IMR-90 (cell line): ENCODE results near the gene SEL1L3. TPM values are rescaled to one million over a fixed set of nuclear protein-coding genes. Genes with fewer than 3 reads are reported as not detected.
A peak's percentile ranks its signal among the peaks of the same experiment; 100 is the strongest.

Experiments used
- ATAC-seq: fragments of 200-7000 bp; cut with Tn5 transposase; 2 replicates; pipeline ENCODE4 v1.9.1; 2020; ENCODE audit warnings: low read depth, mild to moderate bottlenecking, moderate library complexity
- BruUV-seq: library from RNA; stranded (reverse); fragments of 400-500 nt; replicated peaks from 2 replicates; lab custom pipeline; 2021; lab: Mats Ljungman, UMichigan
- CTCF ChIA-PET: fragments of 300-600 bp; formaldehyde crosslinking; extraction: SDS; loops from one replicate; lab custom pipeline; 2021; ENCODE audit warnings: antibody characterized with exemption; lab: Yijun Ruan, JAX
- POLR2A ChIA-PET: fragments of 300-600 bp; sonication (Branson Sonifier 250); formaldehyde crosslinking; loops from one replicate; lab custom pipeline; 2022; ENCODE audit warnings: antibody characterized with exemption; ENCODE audit not compliant: unreplicated experiment; lab: Charles Lee
- DNase-seq: peaks from one replicate; pipeline ENCODE4 v3.0.0; 2013
- H2AFZ ChIP-seq: replicated peaks from 2 replicates; pipeline ENCODE3; 2013; ENCODE audit warnings: low read length, mild to moderate bottlenecking; ENCODE audit not compliant: poor library complexity
- H2AK5ac ChIP-seq: 2 replicates; pipeline ENCODE4 v1.6.1; 2013; ENCODE audit warnings: low read depth, low read length, inconsistent platforms
- H2AK9ac ChIP-seq: replicated peaks from 2 replicates; pipeline ENCODE3; 2013; ENCODE audit warnings: mild to moderate bottlenecking, low read depth, low read length, moderate library complexity; ENCODE audit not compliant: poor library complexity
- H2BK120ac ChIP-seq: 2 replicates; pipeline ENCODE4 v1.6.1; 2013; ENCODE audit warnings: low read depth, low read length, inconsistent platforms
- H2BK15ac ChIP-seq: 3 replicates; pipeline ENCODE4 v1.6.1; 2013; ENCODE audit warnings: low read depth, low read length, inconsistent platforms
- H2BK20ac ChIP-seq: 2 replicates; pipeline ENCODE4 v1.6.1; 2013; ENCODE audit warnings: low read depth, mild to moderate bottlenecking, inconsistent platforms, low read length, moderate library complexity
- H2BK5ac ChIP-seq: 2 replicates; pipeline ENCODE4 v1.6.1; 2013; ENCODE audit warnings: mild to moderate bottlenecking, low read depth, low read length, inconsistent platforms; ENCODE audit not compliant: poor library complexity, severe bottlenecking
- H3K14ac ChIP-seq: replicated peaks from 2 replicates; pipeline ENCODE4 v1.6.1; 2013; ENCODE audit warnings: low read depth, low read length, inconsistent platforms
- H3K18ac ChIP-seq: 2 replicates; pipeline ENCODE4 v1.6.1; 2013; ENCODE audit warnings: low read depth, low read length, control low read depth
- H3K23ac ChIP-seq: 2 replicates; pipeline ENCODE4 v1.6.1; 2013; ENCODE audit warnings: low read depth, low read length, inconsistent platforms
- H3K27ac ChIP-seq: 2 replicates; pipeline ENCODE4 v1.5.1; 2013; ENCODE audit warnings: mild to moderate bottlenecking, control low read depth, low read length; ENCODE audit not compliant: insufficient read depth
- H3K27me3 ChIP-seq: 2 replicates; pipeline ENCODE4 v1.6.1; 2013; ENCODE audit warnings: low read length; ENCODE audit not compliant: control insufficient read depth, insufficient read depth
- H3K36me3 ChIP-seq: 2 replicates; pipeline ENCODE4 v1.6.1; 2013; ENCODE audit warnings: low read length, mixed read lengths; ENCODE audit not compliant: control insufficient read depth, insufficient read depth
- H3K4ac ChIP-seq: 2 replicates; pipeline ENCODE4 v1.6.1; 2013; ENCODE audit warnings: low read depth, low read length, inconsistent platforms
- H3K4me1 ChIP-seq: 2 replicates; pipeline ENCODE4 v1.6.1; 2013; ENCODE audit warnings: low read length, mixed read lengths; ENCODE audit not compliant: control insufficient read depth, insufficient read depth
- H3K4me2 ChIP-seq: 2 replicates; pipeline ENCODE4 v1.6.1; 2013; ENCODE audit warnings: low read depth, mild to moderate bottlenecking, control low read depth, low read length, moderate library complexity
- H3K4me3 ChIP-seq: 2 replicates; pipeline ENCODE4 v1.5.1; 2013; ENCODE audit warnings: low read depth, mild to moderate bottlenecking, control low read depth, low read length, moderate library complexity; ENCODE audit not compliant: insufficient read depth
- H3K56ac ChIP-seq: 2 replicates; pipeline ENCODE4 v1.6.1; 2013; ENCODE audit warnings: low read length, inconsistent platforms; ENCODE audit not compliant: insufficient read depth; ENCODE audit errors: extremely low read depth
- H3K79me1 ChIP-seq, 2 experiments: 2 replicates each; pipeline ENCODE4 v1.6.1; 2013; ENCODE audit warnings: low read length in 2 of 2, inconsistent platforms in 1 of 2, low read depth in 1 of 2
- H3K9ac ChIP-seq: 2 replicates; pipeline ENCODE4 v1.6.1; 2013; ENCODE audit warnings: low read depth, low read length, control low read depth
- H3K9me1 ChIP-seq: 2 replicates; pipeline ENCODE4 v1.6.1; 2013; ENCODE audit warnings: low read length, inconsistent platforms; ENCODE audit not compliant: insufficient read depth
- H3K9me3 ChIP-seq: 2 replicates; pipeline ENCODE4 v1.6.1; 2013; ENCODE audit warnings: low read length; ENCODE audit not compliant: control insufficient read depth, insufficient read depth
- H4K20me1 ChIP-seq: 2 replicates; pipeline ENCODE4 v1.6.1; 2013; ENCODE audit warnings: low read length, inconsistent platforms; ENCODE audit not compliant: insufficient read depth
- H4K5ac ChIP-seq: 2 replicates; pipeline ENCODE4 v1.6.1; 2013; ENCODE audit warnings: mild to moderate bottlenecking, low read depth, low read length, control low read depth
- H4K8ac ChIP-seq, 2 experiments: 2 replicates each; pipeline ENCODE4 v1.6.1; 2013; ENCODE audit warnings: low read depth in 2 of 2, low read length in 2 of 2, control low read depth in 1 of 2, inconsistent platforms in 1 of 2
- H4K91ac ChIP-seq: 2 replicates; pipeline ENCODE4 v1.6.1; 2013; ENCODE audit warnings: low read depth, low read length, inconsistent platforms; ENCODE audit not compliant: insufficient read depth
- BHLHE40 ChIP-seq: fragments of 150-350 bp; IDR thresholded peaks from 2 replicates; pipeline ENCODE4 v1.6.1; 2016; ENCODE audit warnings: mild to moderate bottlenecking, low read depth, low read length
- CEBPB ChIP-seq: IDR thresholded peaks from 2 replicates; pipeline ENCODE4 v1.6.1; 2012; ENCODE audit warnings: low read depth, low read length, improper control_type of control experiment
- CTCF ChIP-seq: conservative IDR thresholded peaks from 2 replicates; pipeline ENCODE4 v1.5.1; 2012; ENCODE audit warnings: mild to moderate bottlenecking, low read depth, low read length, improper control_type of control experiment
- MAFK ChIP-seq: IDR thresholded peaks from 2 replicates; pipeline ENCODE4 v1.6.1; 2012; ENCODE audit warnings: low read depth, low read length, improper control_type of control experiment
- MAZ ChIP-seq: IDR thresholded peaks from 2 replicates; pipeline ENCODE4 v1.6.1; 2012; ENCODE audit warnings: low read depth, mild to moderate bottlenecking, low read length, improper control_type of control experiment, moderate library complexity, borderline replicate concordance
- NFE2L2 ChIP-seq: fragments of 150-350 bp; IDR thresholded peaks from 2 replicates; pipeline ENCODE4 v1.6.1; 2016; ENCODE audit warnings: low read depth, mild to moderate bottlenecking, low read length
- POLR2A ChIP-seq: IDR thresholded peaks from 2 replicates; pipeline ENCODE4 v1.6.1; 2012; ENCODE audit warnings: mild to moderate bottlenecking, low read depth, low read length
- USF2 ChIP-seq: fragments of 150-350 bp; IDR thresholded peaks from 2 replicates; pipeline ENCODE4 v1.6.1; 2017; ENCODE audit warnings: mild to moderate bottlenecking, antibody characterized with exemption, low read length, low read depth
- WGBS, 2 experiments: methylation state at CpG; one replicate each; pipeline versions ENCODE4 v1.1.5 to v1.1.7; 2013; ENCODE audit warnings: missing lambda C conversion rate in 2 of 2; ENCODE audit not compliant: insufficient read length in 1 of 2; ENCODE audit errors: extremely low coverage in 2 of 2; 5-methylcytosine and 5-hydroxymethylcytosine counted together
- dilution Hi-C: fragments of 300-500 bp; cut with HindIII; formaldehyde crosslinking; loops from one replicate; pipeline ENCODE4 v1.14.3; 2018; ENCODE audit warnings: low sequenced_read_pairs; ENCODE audit not compliant: unreplicated experiment
- in situ Hi-C: fragments of 300-500 bp; cut with MboI; formaldehyde crosslinking; loops from 3 replicates; pipeline ENCODE4 v1.14.3; 2019; ENCODE audit warnings: low sequenced_read_pairs, inconsistent platforms, mixed read lengths
- intact Hi-C: fragments of 100-400 bp; cut with micrococcal nuclease; formaldehyde crosslinking; loops from 2 replicates; pipeline ENCODE4 v1.10.0; 2022
- polyA plus RNA-seq, 3 experiments: library from polyadenylated mRNA; depleted of rRNA; stranded (reverse); fragments of >200 nt; gene quantifications; 2 replicates each; pipeline ENCODE4 v1.2.3, GENCODE V29; 2012; ENCODE audit warnings: low replicate concordance in 1 of 3
- total RNA-seq: library from RNA; depleted of rRNA; stranded (reverse); fragments of >200 nt; gene quantifications from 2 replicates; pipeline ENCODE4 v1.2.3, GENCODE V29; 2012

The SEL1L3 gene
- total and polyA plus RNA-seq, 2 of the 4 experiments (the other 2 are of a cell fraction): 16.4 to 43.7 TPM

- no peak for TF ChIP-seq MAFK
These were observed 807 bp downstream of the SEL1L3 start (continued) for GRCh38 chr4:25861951-25862410.

GRCh38 chr4:25861280-25861950 is 1.4 kb downstream of the SEL1L3 start:
- H2AFZ ChIP-seq: no peak overlapping the region

More at GRCh38 chr4:25861280-25861950, 1.4 kb downstream of the SEL1L3 start:
- no peak overlapping the region for H2AK5ac ChIP-seq
- peak overlapping the region; percentile 66 for H2BK120ac ChIP-seq
- H3K79me1 ChIP-seq: peaks cover 20 to 25% of the 10 kb centered on the region in 2 experiments
- H3K27me3 ChIP-seq: no peaks in the 10 kb centered on the region
- BruUV-seq: no TSS peak
- peak overlapping the region; percentile 72 for H3K4me2 ChIP-seq
- peaks cover 14% of the 10 kb centered on the region; the same call in 1 of the 2 replicates for H3K9me1 ChIP-seq
- TF ChIP-seq NFE2L2: peak; percentile 87
- peak; percentile 90 for TF ChIP-seq MAFK
- no peak for TF ChIP-seq POLR2A
- TF ChIP-seq USF2: no peak
- TF ChIP-seq BHLHE40: no peak
- no peak for TF ChIP-seq MAZ
- TF ChIP-seq CEBPB: peak; percentile 70
- no peak for TF ChIP-seq CTCF
- H3K27ac ChIP-seq: no peak overlapping the region
- H3K9ac ChIP-seq: peak overlapping the region; percentile 51; the same call in 1 of the 2 replicates
- H4K5ac ChIP-seq: no peak overlapping the region
- ATAC-seq: no peak
- H3K56ac ChIP-seq: peak overlapping the region; percentile 52; the same call in 1 of the 2 replicates
- POLR2A ChIA-PET: no interaction called here
- peaks cover 8% of the 10 kb centered on the region for H3K4me1 ChIP-seq
- no peaks in the 10 kb centered on the region for H3K9me3 ChIP-seq
- no peaks in the 10 kb centered on the region for H4K20me1 ChIP-seq
- H4K91ac ChIP-seq: peak overlapping the region; percentile 79
- no peaks in the 10 kb centered on the region for H3K36me3 ChIP-seq
- DNase-seq: peak; percentile 47
- peak overlapping the region; percentile 71; the same call in 1 of the 2 replicates for H3K4ac ChIP-seq
- peak overlapping the region; percentile 72; the same call in 2 of the 3 replicates for H2BK15ac ChIP-seq
- H3K18ac ChIP-seq: peak overlapping the region; percentile 8; the same call in 1 of the 2 replicates
- H2BK20ac ChIP-seq: peak overlapping the region; percentile 18; the same call in 1 of the 2 replicates
- H2BK5ac ChIP-seq: no peak overlapping the region
- intact Hi-C loops (loop anchor here (5.0 kb wide), 2 partner anchors 51 to 419 kb away; partner anchors contain the start of gene SMIM20), dilution Hi-C loops (no loop called here), in situ Hi-C loops (no loop called here)
- peak overlapping the region; percentile 49 for H3K4me3 ChIP-seq
- H3K23ac ChIP-seq: peak overlapping the region; percentile 43
- H2AK9ac ChIP-seq: peak overlapping the region; percentile 80
- WGBS, 2 experiments: no CpG with 5 or more reads among the region's 5 CpGs
- H3K14ac ChIP-seq: 0 out of 2 replicates have a peak overlapping the region, but pooled peaks have one; percentile 8
- H4K8ac ChIP-seq: peak overlapping the region; percentile 7 to 25; a peak in 2 of 4 replicates
- CTCF ChIA-PET: interaction anchor here (0.6 to 0.8 kb wide), 3 partner anchors 8 to 422 kb away, joined by 3 read pairs; no protein-coding TSS in a partner anchor
